Astrocyte (in vitro differentiated cells and primary cell): ENCODE results near the gene ARHGAP9. TPM values are rescaled to one million over a fixed set of nuclear protein-coding genes. Genes with fewer than 3 reads are reported as not detected.

Source experiments
- DNase-seq: peaks from one replicate; pipeline ENCODE4 v3.0.0-alpha.2; 2010; ENCODE audit warnings: low read depth
- FAIRE-seq: peaks from 2 replicates; lab custom pipeline; 2011; peaks lifted over from hg19 to GRCh38; lab: Jason Lieb, UNC
- H2AFZ ChIP-seq: 2 replicates; pipeline ENCODE4 v1.6.0; 2012; ENCODE audit warnings: low read depth, low read length, inconsistent platforms
- H3K27ac ChIP-seq: 2 replicates; pipeline ENCODE4 v1.5.1; 2011; ENCODE audit warnings: low read depth, low read length, inconsistent platforms
- H3K27me3 ChIP-seq: 2 replicates; pipeline ENCODE4 v1.6.0; 2011; ENCODE audit warnings: low read length, inconsistent platforms; ENCODE audit not compliant: insufficient read depth
- H3K36me3 ChIP-seq: 2 replicates; pipeline ENCODE4 v1.5.1; 2011; ENCODE audit warnings: low read length, inconsistent platforms; ENCODE audit not compliant: insufficient read depth
- H3K4me1 ChIP-seq: 2 replicates; pipeline ENCODE4 v1.5.1; 2011; ENCODE audit warnings: low read length, inconsistent platforms; ENCODE audit not compliant: insufficient read depth
- H3K4me2 ChIP-seq: 2 replicates; pipeline ENCODE4 v1.6.0; 2012; ENCODE audit warnings: low read length, inconsistent platforms
- H3K4me3 ChIP-seq: 2 replicates; pipeline ENCODE4 v1.5.1; 2011; ENCODE audit warnings: low read depth, mild to moderate bottlenecking, low read length, inconsistent platforms; ENCODE audit not compliant: insufficient read depth
- H3K79me2 ChIP-seq: 2 replicates; pipeline ENCODE4 v1.6.0; 2012; ENCODE audit warnings: mild to moderate bottlenecking, low read length, inconsistent platforms; ENCODE audit not compliant: insufficient read depth
- H3K9ac ChIP-seq: 2 replicates; pipeline ENCODE4 v1.6.0; 2012; ENCODE audit warnings: mild to moderate bottlenecking, low read length, inconsistent platforms
- H3K9me3 ChIP-seq: 2 replicates; pipeline ENCODE4 v1.5.1; 2012; ENCODE audit warnings: low read depth, mild to moderate bottlenecking, low read length, inconsistent platforms; ENCODE audit not compliant: insufficient read depth
- H4K20me1 ChIP-seq: 2 replicates; pipeline ENCODE4 v1.6.0; 2012; ENCODE audit warnings: low read length, inconsistent platforms; ENCODE audit not compliant: insufficient read depth
- H3K27ac Mint-ChIP-seq: one replicate; pipeline ENCODE4 v1.8.0; 2021; ENCODE audit warnings: mild to moderate bottlenecking, mixed read lengths; ENCODE audit not compliant: unreplicated experiment
- H3K27me3 Mint-ChIP-seq: one replicate; pipeline ENCODE4 v1.8.0; 2021; ENCODE audit warnings: low read depth, mixed read lengths; ENCODE audit not compliant: unreplicated experiment
- H3K36me3 Mint-ChIP-seq: one replicate; pipeline ENCODE4 v1.8.0; 2021; ENCODE audit warnings: low read depth, mixed read lengths; ENCODE audit not compliant: unreplicated experiment
- H3K4me1 Mint-ChIP-seq: one replicate; pipeline ENCODE4 v1.8.0; 2021; ENCODE audit warnings: low read depth, mixed read lengths; ENCODE audit not compliant: unreplicated experiment
- H3K4me3 Mint-ChIP-seq: one replicate; pipeline ENCODE4 v1.8.0; 2021; ENCODE audit warnings: mild to moderate bottlenecking, moderate library complexity, mixed read lengths; ENCODE audit not compliant: unreplicated experiment
- H3K9me3 Mint-ChIP-seq: one replicate; pipeline ENCODE4 v1.8.0; 2021; ENCODE audit warnings: mild to moderate bottlenecking, mixed read lengths; ENCODE audit not compliant: unreplicated experiment
- EZH2 ChIP-seq: IDR thresholded peaks from 2 replicates; pipeline ENCODE4 v1.6.1; 2012; ENCODE audit warnings: mild to moderate bottlenecking, low read length, inconsistent platforms; ENCODE audit not compliant: insufficient read depth
- total RNA-seq: library from RNA; stranded (reverse); gene quantifications from 2 replicates; pipeline ENCODE4 v1.2.1, GENCODE V29; 2021
- TF ChIP-seq, protein P1 (sequence below): IDR thresholded peaks from 2 replicates; pipeline ENCODE4 v1.5.1; 2011; ENCODE audit warnings: low read depth, mild to moderate bottlenecking, inconsistent platforms, low read length, moderate library complexity; ENCODE audit not compliant: insufficient read depth

Gene ARHGAP9
- total RNA-seq, 1 donor from 2014 or later: 3.1 TPM

DNA sequence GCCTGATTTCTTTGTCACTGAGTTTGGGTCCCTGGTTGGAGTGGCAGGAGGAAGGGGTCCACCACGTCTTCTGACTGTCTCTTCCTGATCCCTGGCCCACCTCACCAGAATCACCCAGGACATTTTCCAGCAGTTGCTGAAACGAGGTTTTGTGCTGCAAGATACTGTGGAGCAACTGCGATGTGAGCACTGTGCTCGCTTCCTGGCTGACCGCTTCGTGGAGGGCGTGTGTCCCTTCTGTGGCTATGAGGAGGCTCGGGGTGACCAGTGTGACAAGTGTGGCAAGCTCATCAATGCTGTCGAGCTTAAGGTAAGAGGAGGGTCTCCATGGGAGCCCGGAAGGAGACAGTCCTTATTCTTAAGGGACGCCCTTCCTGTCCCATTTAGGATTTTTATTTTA is 20.5 kb upstream of the ARHGAP9 start:
- peaks cover 49% of the 10 kb centered on the region for H3K36me3 ChIP-seq
- no peak for TF ChIP-seq EZH2
- TF ChIP-seq, protein P1, sequence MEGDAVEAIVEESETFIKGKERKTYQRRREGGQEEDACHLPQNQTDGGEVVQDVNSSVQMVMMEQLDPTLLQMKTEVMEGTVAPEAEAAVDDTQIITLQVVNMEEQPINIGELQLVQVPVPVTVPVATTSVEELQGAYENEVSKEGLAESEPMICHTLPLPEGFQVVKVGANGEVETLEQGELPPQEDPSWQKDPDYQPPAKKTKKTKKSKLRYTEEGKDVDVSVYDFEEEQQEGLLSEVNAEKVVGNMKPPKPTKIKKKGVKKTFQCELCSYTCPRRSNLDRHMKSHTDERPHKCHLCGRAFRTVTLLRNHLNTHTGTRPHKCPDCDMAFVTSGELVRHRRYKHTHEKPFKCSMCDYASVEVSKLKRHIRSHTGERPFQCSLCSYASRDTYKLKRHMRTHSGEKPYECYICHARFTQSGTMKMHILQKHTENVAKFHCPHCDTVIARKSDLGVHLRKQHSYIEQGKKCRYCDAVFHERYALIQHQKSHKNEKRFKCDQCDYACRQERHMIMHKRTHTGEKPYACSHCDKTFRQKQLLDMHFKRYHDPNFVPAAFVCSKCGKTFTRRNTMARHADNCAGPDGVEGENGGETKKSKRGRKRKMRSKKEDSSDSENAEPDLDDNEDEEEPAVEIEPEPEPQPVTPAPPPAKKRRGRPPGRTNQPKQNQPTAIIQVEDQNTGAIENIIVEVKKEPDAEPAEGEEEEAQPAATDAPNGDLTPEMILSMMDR: no peak
- no peak overlapping the region for H3K9ac ChIP-seq
- no peak overlapping the region for H3K4me2 ChIP-seq
- peaks cover 11% of the 10 kb centered on the region for H3K4me1 Mint-ChIP-seq
- H3K4me3 Mint-ChIP-seq: no peak overlapping the region
- no peak overlapping the region for H3K27ac ChIP-seq
- H3K27ac Mint-ChIP-seq: no peak overlapping the region
- H3K27me3 Mint-ChIP-seq: no peaks in the 10 kb centered on the region
- H3K9me3 Mint-ChIP-seq: no peaks in the 10 kb centered on the region
- no peaks in the 10 kb centered on the region for H3K9me3 ChIP-seq
- H3K79me2 ChIP-seq: peaks cover 3% of the 10 kb centered on the region
- DNase-seq (no peak), FAIRE-seq (no peak)
- H2AFZ ChIP-seq: no peak overlapping the region
- H3K4me3 ChIP-seq: no peak overlapping the region
- peaks cover 18% of the 10 kb centered on the region for H4K20me1 ChIP-seq
- no peaks in the 10 kb centered on the region for H3K4me1 ChIP-seq
- peaks cover 47% of the 10 kb centered on the region for H3K36me3 Mint-ChIP-seq
- no peaks in the 10 kb centered on the region for H3K27me3 ChIP-seq

DNA sequence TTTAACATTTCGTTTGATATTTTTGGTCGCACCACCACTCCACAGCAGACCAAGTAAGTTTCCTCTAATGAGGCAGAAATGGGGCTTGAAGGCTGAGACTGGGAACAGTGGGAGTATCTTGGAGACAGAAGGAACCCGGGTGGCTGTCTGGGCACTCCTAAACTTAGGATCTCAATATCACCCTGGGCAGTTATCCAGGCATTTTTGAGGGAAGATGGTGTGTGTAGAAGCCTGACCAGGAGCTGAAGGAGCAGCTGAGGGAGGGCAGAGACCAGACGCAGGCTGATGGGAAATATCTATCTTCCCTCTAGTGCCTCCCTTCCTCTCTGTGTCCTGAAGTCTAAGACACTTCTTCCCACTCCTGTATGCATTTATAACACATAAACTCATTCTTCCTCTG is 18.9 kb upstream of the ARHGAP9 start:
- H3K4me1 Mint-ChIP-seq: peaks cover 11% of the 10 kb centered on the region
- TF ChIP-seq, protein P1: no peak
- TF ChIP-seq EZH2: no peak
- no peaks in the 10 kb centered on the region for H3K9me3 Mint-ChIP-seq
- no peak overlapping the region for H3K4me3 Mint-ChIP-seq
- H4K20me1 ChIP-seq: peaks cover 18% of the 10 kb centered on the region
- H2AFZ ChIP-seq: no peak overlapping the region
- H3K27ac ChIP-seq: no peak overlapping the region
- H3K9me3 ChIP-seq: no peaks in the 10 kb centered on the region
- H3K36me3 ChIP-seq: peaks cover 41% of the 10 kb centered on the region
- H3K27me3 Mint-ChIP-seq: no peaks in the 10 kb centered on the region
- DNase-seq (no peak), FAIRE-seq (no peak)
- H3K9ac ChIP-seq: no peak overlapping the region
- no peak overlapping the region for H3K4me2 ChIP-seq
- peak overlapping the region; percentile 18 for H3K27ac Mint-ChIP-seq
- no peak overlapping the region for H3K4me3 ChIP-seq
- H3K79me2 ChIP-seq: peaks cover 3% of the 10 kb centered on the region
- H3K36me3 Mint-ChIP-seq: peaks cover 39% of the 10 kb centered on the region
- no peaks in the 10 kb centered on the region for H3K27me3 ChIP-seq
- H3K4me1 ChIP-seq: no peaks in the 10 kb centered on the region

DNA sequence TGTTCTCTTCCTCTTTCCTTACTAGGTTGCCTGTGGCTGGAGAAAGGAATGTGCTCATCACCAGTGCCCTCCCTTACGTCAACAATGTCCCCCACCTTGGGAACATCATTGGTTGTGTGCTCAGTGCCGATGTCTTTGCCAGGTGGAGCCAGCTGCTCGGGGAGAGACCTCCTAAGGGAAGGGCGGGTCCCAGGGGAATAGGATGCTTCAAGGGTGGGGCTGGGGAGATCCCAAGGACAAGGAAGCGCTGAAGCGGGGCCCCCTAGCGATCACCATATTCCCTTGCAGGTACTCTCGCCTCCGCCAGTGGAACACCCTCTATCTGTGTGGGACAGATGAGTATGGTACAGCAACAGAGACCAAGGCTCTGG is 18.5 kb upstream of the ARHGAP9 start:
- peaks cover 39% of the 10 kb centered on the region for H3K36me3 Mint-ChIP-seq
- FAIRE-seq (no peak), DNase-seq (no peak)
- H3K4me3 ChIP-seq: no peak overlapping the region
- H4K20me1 ChIP-seq: peaks cover 18% of the 10 kb centered on the region
- no peak overlapping the region for H2AFZ ChIP-seq
- H3K4me2 ChIP-seq: no peak overlapping the region
- H3K4me3 Mint-ChIP-seq: no peak overlapping the region
- H3K36me3 ChIP-seq: peaks cover 41% of the 10 kb centered on the region
- H3K27ac ChIP-seq: no peak overlapping the region
- no peaks in the 10 kb centered on the region for H3K9me3 ChIP-seq
- H3K9ac ChIP-seq: no peak overlapping the region
- no peak overlapping the region for H3K27ac Mint-ChIP-seq
- TF ChIP-seq EZH2: no peak
- TF ChIP-seq, protein P1: no peak
- H3K79me2 ChIP-seq: peaks cover 3% of the 10 kb centered on the region
- no peaks in the 10 kb centered on the region for H3K27me3 Mint-ChIP-seq
- peaks cover 11% of the 10 kb centered on the region for H3K4me1 Mint-ChIP-seq
- H3K27me3 ChIP-seq: no peaks in the 10 kb centered on the region
- H3K4me1 ChIP-seq: no peaks in the 10 kb centered on the region
- no peaks in the 10 kb centered on the region for H3K9me3 Mint-ChIP-seq
